ENCODE data around the gene C1R. TPM values are rescaled to one million over a fixed set of nuclear protein-coding genes. Genes with fewer than 3 reads are reported as not detected.

The C1R gene
- total RNA-seq, 2 experiments from 2014 or later, result 3.6 to 3.7 TPM

- H3K4me1 Mint-ChIP-seq (ENCODE audit: low read depth), result peaks cover 12% of the 10 kb centered on the region
Observed at GRCh38 chr12:7096006-7096932, 4.0 kb upstream of the C1R start.

GRCh38 chr12:7093892-7094291 lies 1.6 kb upstream of the C1R start:
- H3K27me3 Mint-ChIP-seq (ENCODE audit: low read depth), result peaks cover 5% of the 10 kb centered on the region
- no peak for ATAC-seq
- peaks cover 9% of the 10 kb centered on the region for H3K36me3 Mint-ChIP-seq (ENCODE audit: low read depth)
- CTCF ChIA-PET, result interaction anchor here (0.7 to 1.4 kb wide), 3 partner anchors 19 to 76 kb away, joined by 3 to 4 read pairs (median 4); partner anchors contain the start of gene LPCAT3
- no peak overlapping the region for H3K4me3 Mint-ChIP-seq
- no peak for DNase-seq
- peaks cover 12% of the 10 kb centered on the region for H3K4me1 Mint-ChIP-seq (ENCODE audit: low read depth)
- H3K9me3 Mint-ChIP-seq (ENCODE audit: insufficient read depth), result no peaks in the 10 kb centered on the region
- H3K27ac Mint-ChIP-seq, result no peak overlapping the region
- POLR2A ChIA-PET, result interaction anchor here (0.6 to 2.2 kb wide), 4 partner anchors 9 to 150 kb away, joined by 3 to 12 read pairs (median 4); partner anchors contain the start of genes C12orf57, C1RL and RNU7-1

More at GRCh38 chr12:7096006-7096932, 4.0 kb upstream of the C1R start:
- peaks cover 5% of the 10 kb centered on the region for H3K27me3 Mint-ChIP-seq (ENCODE audit: low read depth)
- ChIA-PET POLR2A (interaction anchor here (0.6 to 1.1 kb wide), 3 partner anchors 11 to 142 kb away, joined by 3 to 4 read pairs (median 4); no protein-coding TSS in a partner anchor), CTCF (interaction anchor here (1.0 to 2.2 kb wide), 4 partner anchors 8 to 16 kb away, joined by 3 to 13 read pairs (median 7); partner anchors contain the start of gene C1RL)
- peak overlapping the region; percentile 57 for H3K27ac Mint-ChIP-seq
- H3K9me3 Mint-ChIP-seq (ENCODE audit: insufficient read depth), result no peaks in the 10 kb centered on the region
- ATAC-seq (no peak), DNase-seq (no peak)
- peaks cover 13% of the 10 kb centered on the region for H3K36me3 Mint-ChIP-seq (ENCODE audit: low read depth)
- H3K4me3 Mint-ChIP-seq, result no peak overlapping the region

DNA sequence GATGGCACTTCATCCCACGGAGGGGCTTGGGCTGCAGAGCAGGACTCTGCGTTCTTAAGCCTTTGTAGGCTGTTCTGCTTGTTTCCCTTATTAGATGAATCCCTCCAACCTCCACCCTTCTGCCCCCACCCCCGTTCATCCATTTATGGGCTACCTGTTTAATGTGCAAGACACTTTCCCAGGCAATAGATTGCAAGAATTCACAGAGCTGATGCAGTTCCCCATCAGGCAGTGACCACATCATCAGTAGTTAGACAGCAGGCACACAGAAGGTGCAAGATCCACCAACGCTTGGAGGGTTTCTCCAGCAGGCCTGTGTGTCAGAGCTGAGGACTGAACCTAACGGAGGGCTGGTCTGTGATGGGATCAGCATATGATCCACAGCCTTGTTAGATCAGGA lies 1.2 kb upstream of the C1R start:
- H3K36me3 Mint-ChIP-seq (ENCODE audit: low read depth), result peaks cover 7% of the 10 kb centered on the region
- H3K4me3 Mint-ChIP-seq, result no peak overlapping the region
- H3K9me3 Mint-ChIP-seq (ENCODE audit: insufficient read depth), result no peaks in the 10 kb centered on the region
- ATAC-seq (no peak), DNase-seq (no peak)
- peaks cover 12% of the 10 kb centered on the region for H3K4me1 Mint-ChIP-seq (ENCODE audit: low read depth)
- peaks cover 5% of the 10 kb centered on the region for H3K27me3 Mint-ChIP-seq (ENCODE audit: low read depth)
- H3K27ac Mint-ChIP-seq, result no peak overlapping the region
- ChIA-PET CTCF (interaction anchor here (0.9 to 1.4 kb wide), 4 partner anchors 14 to 118 kb away, joined by 3 to 6 read pairs (median 4); partner anchors contain the start of gene LPCAT3), POLR2A (interaction anchor here (1.1 to 2.2 kb wide), 2 partner anchors 9 to 149 kb away, joined by 3 to 12 read pairs; partner anchors contain the start of genes C12orf57 and RNU7-1)

DNA sequence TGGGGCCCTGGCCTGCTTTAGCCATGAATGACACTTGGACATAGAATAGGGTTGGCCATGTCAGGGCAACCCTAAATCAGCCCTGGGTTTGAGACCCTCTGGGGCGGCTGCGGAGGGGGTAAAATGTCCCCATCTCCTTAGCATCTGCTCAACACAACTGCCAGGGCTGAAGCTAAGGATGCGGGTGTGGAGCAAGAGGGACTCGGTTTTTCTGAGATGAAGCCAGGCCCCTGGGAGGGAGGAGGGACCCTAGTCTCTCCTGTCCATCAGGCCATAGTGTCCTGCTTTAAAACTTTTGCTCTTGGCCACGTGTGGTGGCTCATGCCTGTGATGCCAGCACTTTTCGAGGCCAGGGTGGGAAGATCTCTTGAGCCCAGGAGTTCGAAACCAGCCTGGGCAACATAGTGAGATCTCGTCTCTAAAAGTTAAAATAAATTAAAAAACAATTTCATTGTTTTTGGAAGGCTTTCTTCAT lies 778 bp upstream of the C1R start:
- peaks cover 5% of the 10 kb centered on the region for H3K27me3 Mint-ChIP-seq (ENCODE audit: low read depth)
- ATAC-seq (no peak), DNase-seq (no peak)
- ChIA-PET POLR2A (interaction anchor here (2.2 kb wide), 1 partner anchor 149 kb away, joined by 12 read pairs; the partner anchor contains the start of genes C12orf57 and RNU7-1), CTCF (interaction anchor here (0.7 to 2.7 kb wide), 12 partner anchors 12 to 169 kb away, joined by 3 to 8 read pairs (median 4); partner anchors contain the start of genes C12orf57, LPCAT3 and RNU7-1)
- no peaks in the 10 kb centered on the region for H3K9me3 Mint-ChIP-seq (ENCODE audit: insufficient read depth)
- peaks cover 12% of the 10 kb centered on the region for H3K4me1 Mint-ChIP-seq (ENCODE audit: low read depth)
- peak overlapping the region; percentile 80 for H3K4me3 Mint-ChIP-seq
- H3K27ac Mint-ChIP-seq, result peak overlapping the region; percentile 43
- peaks cover 2% of the 10 kb centered on the region for H3K36me3 Mint-ChIP-seq (ENCODE audit: low read depth)

DNA sequence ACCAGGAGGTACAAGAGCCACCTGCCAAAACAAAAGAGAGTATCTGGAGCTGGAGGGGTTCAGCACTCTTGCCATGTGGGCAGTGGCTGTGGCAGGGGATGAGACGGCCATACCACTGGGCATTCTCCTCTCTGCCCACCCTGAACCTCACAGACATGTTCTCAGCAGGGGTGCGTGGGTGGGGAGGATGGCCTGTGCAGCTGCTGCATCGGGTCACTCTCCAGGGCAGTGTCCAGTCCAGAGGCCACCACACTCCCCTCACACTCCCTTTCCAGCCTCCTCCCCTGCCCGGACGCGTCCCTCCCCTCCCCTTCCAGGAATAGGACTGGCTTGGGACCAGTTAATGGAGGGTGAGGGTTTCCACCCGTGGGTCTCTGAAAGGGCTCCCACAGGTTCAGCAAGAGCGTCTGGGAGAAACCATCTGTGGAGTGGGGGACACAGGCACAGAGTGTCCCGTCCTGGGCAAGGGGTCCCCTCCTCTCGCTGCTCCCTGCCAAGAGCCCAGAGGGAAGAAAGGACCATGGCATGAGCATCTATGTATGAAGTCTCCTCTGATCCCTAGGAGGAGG lies 501 bp downstream of the C1R start:
- ChIA-PET CTCF (interaction anchor here (0.7 to 2.7 kb wide), 8 partner anchors 18 to 167 kb away, joined by 3 to 10 read pairs (median 5); partner anchors contain the start of genes C12orf57 and RNU7-1), POLR2A (interaction anchor here (1.4 kb wide), 2 partner anchors 17 to 148 kb away, joined by 3 to 5 read pairs; partner anchors contain the start of genes C12orf57, C1RL and RNU7-1)
- ATAC-seq (no peak), DNase-seq (no peak)
- H3K4me3 Mint-ChIP-seq, result peak overlapping the region; percentile 80
- peaks cover 12% of the 10 kb centered on the region for H3K4me1 Mint-ChIP-seq (ENCODE audit: low read depth)
- no peaks in the 10 kb centered on the region for H3K9me3 Mint-ChIP-seq (ENCODE audit: insufficient read depth)
- H3K27me3 Mint-ChIP-seq (ENCODE audit: low read depth), result peaks cover 5% of the 10 kb centered on the region
- H3K36me3 Mint-ChIP-seq (ENCODE audit: low read depth), result no peaks in the 10 kb centered on the region
- H3K27ac Mint-ChIP-seq, result peak overlapping the region; percentile 80

DNA sequence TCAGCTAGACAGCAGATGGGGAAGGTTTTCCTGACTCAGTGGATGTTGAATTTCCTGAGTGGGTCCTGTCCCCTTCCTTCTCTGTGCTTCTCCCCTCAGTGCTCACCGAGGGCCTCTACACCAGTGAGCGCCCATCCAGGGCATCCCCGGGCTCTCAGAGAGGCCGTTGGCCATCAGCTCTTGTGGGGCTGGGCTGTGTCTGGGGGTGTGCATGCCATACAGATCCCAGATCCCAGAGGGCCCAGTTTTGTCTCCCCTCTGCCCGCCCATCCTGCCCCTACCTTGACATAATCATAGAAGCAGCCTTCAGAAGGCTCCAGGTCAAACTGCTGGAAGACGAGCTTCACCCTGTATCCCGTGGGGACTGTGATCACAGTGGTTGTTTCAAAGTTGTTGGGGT lies 1.1 kb downstream of the C1R start:
- DNase-seq (no peak), ATAC-seq (no peak)
- CTCF ChIA-PET, result interaction anchor here (0.7 to 2.7 kb wide), 6 partner anchors 19 to 222 kb away, joined by 3 to 10 read pairs (median 5); partner anchors contain the start of genes C12orf57 and RNU7-1
- Mint-ChIP-seq H3K9me3 (ENCODE audit: insufficient read depth) (no peaks in the 10 kb centered on the region), H3K27me3 (ENCODE audit: low read depth) (peaks cover 5% of the 10 kb centered on the region), H3K27ac (no peak overlapping the region), H3K4me3 (no peak overlapping the region), H3K36me3 (ENCODE audit: low read depth) (no peaks in the 10 kb centered on the region), H3K4me1 (ENCODE audit: low read depth) (peaks cover 12% of the 10 kb centered on the region)
- POLR2A ChIA-PET, result interaction anchor here (1.4 kb wide), 2 partner anchors 17 to 147 kb away, joined by 3 to 5 read pairs; partner anchors contain the start of genes C12orf57, C1RL and RNU7-1

- Mint-ChIP-seq H3K4me3 (no peak overlapping the region), H3K4me1 (ENCODE audit: low read depth) (peaks cover 10% of the 10 kb centered on the region), H3K27ac (no peak overlapping the region), H3K27me3 (ENCODE audit: low read depth) (peaks cover 5% of the 10 kb centered on the region), H3K36me3 (ENCODE audit: low read depth) (no peaks in the 10 kb centered on the region), H3K9me3 (ENCODE audit: insufficient read depth) (no peaks in the 10 kb centered on the region)
- ChIA-PET POLR2A (interaction anchor here (1.4 to 4.0 kb wide), 3 partner anchors 18 to 146 kb away, joined by 3 to 17 read pairs (median 5); partner anchors contain the start of genes C12orf57, C1RL and RNU7-1), CTCF (interaction anchor here (1.0 to 2.7 kb wide), 4 partner anchors 23 to 221 kb away, joined by 3 to 10 read pairs (median 7); partner anchors contain the start of genes C12orf57 and RNU7-1)
- DNase-seq (no peak), ATAC-seq (no peak)
Observed at GRCh38 chr12:7090222-7090998, 1.8 kb downstream of the C1R start.

DNA sequence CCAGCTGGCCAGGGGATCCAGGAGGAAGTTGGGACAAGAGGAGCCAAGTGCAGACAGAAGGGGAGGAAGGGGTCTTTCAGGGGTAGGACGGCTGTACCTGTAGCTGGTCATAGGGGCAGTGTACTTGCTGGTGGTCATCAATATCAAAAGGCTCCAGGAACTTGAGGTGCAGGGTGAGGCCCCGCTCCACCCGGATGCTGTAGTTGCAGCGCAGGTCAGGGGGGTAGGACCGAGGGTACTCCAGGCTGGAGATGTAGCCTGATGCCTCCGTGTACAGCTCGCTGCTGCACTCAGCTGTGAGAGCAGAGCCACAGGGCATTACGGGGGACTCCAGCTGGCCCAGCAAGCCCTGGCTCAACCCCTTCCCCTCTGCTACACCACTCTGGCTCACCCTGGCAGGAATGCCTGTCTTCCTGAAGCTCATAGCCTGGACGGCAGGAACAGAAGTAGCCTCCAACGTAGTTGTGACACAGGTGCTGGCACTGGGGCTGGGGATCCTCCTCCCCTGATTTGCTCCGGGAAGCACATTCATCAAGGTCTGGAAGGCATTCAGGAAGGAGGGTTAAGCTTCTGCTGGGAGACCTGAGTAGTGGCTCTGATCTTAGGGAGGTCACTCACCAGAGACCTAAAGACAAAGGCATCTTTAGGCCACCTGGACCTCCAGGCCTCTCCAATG lies 2.9 kb downstream of the C1R start:
- peaks cover 10% of the 10 kb centered on the region for H3K4me1 Mint-ChIP-seq (ENCODE audit: low read depth)
- CTCF ChIA-PET, result interaction anchor here (2.0 kb wide), 1 partner anchor 24 kb away, joined by 6 read pairs; no protein-coding TSS in a partner anchor
- ATAC-seq (no peak), DNase-seq (no peak)
- H3K9me3 Mint-ChIP-seq (ENCODE audit: insufficient read depth), result no peaks in the 10 kb centered on the region
- H3K36me3 Mint-ChIP-seq (ENCODE audit: low read depth), result no peaks in the 10 kb centered on the region
- POLR2A ChIA-PET, result interaction anchor here (4.0 kb wide), 1 partner anchor 145 kb away, joined by 17 read pairs; the partner anchor contains the start of genes C12orf57 and RNU7-1
- H3K27me3 Mint-ChIP-seq (ENCODE audit: low read depth), result peaks cover 5% of the 10 kb centered on the region
- no peak overlapping the region for H3K4me3 Mint-ChIP-seq
- no peak overlapping the region for H3K27ac Mint-ChIP-seq

- ChIA-PET CTCF (no interaction called here), POLR2A (no interaction called here)
- Mint-ChIP-seq H3K27me3 (ENCODE audit: low read depth) (peaks cover 4% of the 10 kb centered on the region), H3K4me1 (ENCODE audit: low read depth) (no peaks in the 10 kb centered on the region), H3K9me3 (ENCODE audit: insufficient read depth) (no peaks in the 10 kb centered on the region), H3K4me3 (no peak overlapping the region), H3K27ac (no peak overlapping the region), H3K36me3 (ENCODE audit: low read depth) (peaks cover 4% of the 10 kb centered on the region)
- no peak for ATAC-seq
- no peak for DNase-seq
Observed at GRCh38 chr12:7083125-7083524, 9.1 kb downstream of the C1R start.

DNA sequence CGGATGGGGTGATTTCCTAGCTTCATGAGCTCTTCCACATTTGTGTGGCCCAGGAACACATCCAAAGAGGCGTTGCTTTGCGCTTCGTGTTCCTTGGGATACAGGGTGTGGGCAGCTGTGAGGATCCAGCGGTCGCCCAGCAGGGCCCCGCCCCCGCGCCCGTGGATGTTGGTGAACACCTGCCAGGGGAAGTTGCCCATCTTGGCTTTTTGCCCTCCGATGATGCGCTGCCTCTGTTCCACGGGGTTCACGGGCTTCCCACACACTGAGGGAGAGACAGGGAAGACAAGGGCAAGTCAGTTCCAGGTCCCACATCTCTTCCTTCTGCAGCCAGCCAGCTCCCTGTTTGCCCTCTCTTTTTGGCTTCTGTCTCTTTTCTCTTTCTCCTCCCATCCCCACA lies 11.2 kb downstream of the C1R start:
- H3K9me3 Mint-ChIP-seq (ENCODE audit: insufficient read depth), result no peaks in the 10 kb centered on the region
- H3K4me1 Mint-ChIP-seq (ENCODE audit: low read depth), result no peaks in the 10 kb centered on the region
- H3K27me3 Mint-ChIP-seq (ENCODE audit: low read depth), result peaks cover 8% of the 10 kb centered on the region
- DNase-seq (no peak), ATAC-seq (no peak)
- no peak overlapping the region for H3K4me3 Mint-ChIP-seq
- ChIA-PET POLR2A (no interaction called here), CTCF (no interaction called here)
- H3K36me3 Mint-ChIP-seq (ENCODE audit: low read depth), result peaks cover 4% of the 10 kb centered on the region
- no peak overlapping the region for H3K27ac Mint-ChIP-seq

Data from activated CD8-positive, alpha-beta T cell treated with anti-CD3 and anti-CD28 coated beads, Interleukin-2, amount 10 ng/mL, durations not matched to agents 7 days and 5 days (primary cell).